Prostate gland (tissue), 2 donors: ENCODE results near the gene PRPF6.

Experiments used
- CTCF ChIP-seq, 4 experiments: fragments of 200-600 bp in 2 of 4; fragments of 450-650 bp in 2 of 4; sonication (generic) in 2 of 4; IDR thresholded peaks; 1 replicate in 3 of 4; 2 replicates in 1 of 4; pipeline ENCODE4 v1.5.1; 2016 to 2019; ENCODE audit warnings: antibody characterized with exemption in 4 of 4, mild to moderate bottlenecking in 2 of 4, moderate library complexity in 2 of 4
- POLR2A ChIP-seq: fragments of 450-650 bp; IDR thresholded peaks from one replicate; pipeline ENCODE4 v1.6.1; 2016; ENCODE audit warnings: antibody characterized with exemption, mild to moderate bottlenecking
- POLR2AphosphoS5 ChIP-seq: sonication (generic); formaldehyde crosslinking; IDR thresholded peaks from one replicate; pipeline ENCODE4 v1.6.1; 2017; ENCODE audit warnings: antibody characterized with exemption

- TF ChIP-seq POLR2A: no peak
- TF ChIP-seq CTCF (IDR thresholded peaks at IDR 0.05): no peak
- no peak for TF ChIP-seq POLR2AphosphoS5
These were observed 101.3 kb downstream of the PRPF6 start for GRCh38 chr20:64082126-64082731.
